HAP-1 (cell line): ENCODE data around the gene CALY.

ENCODE experiments used
- DNase-seq, 2 experiments: peaks; one replicate each; pipeline ENCODE4 v3.0.0-alpha.2; 2016 to 2020; ENCODE audit warnings: low spot score in 2 of 2
- H3K27me3 ChIP-seq: fragments of 250-450 bp; sonication (Bioruptor Pico); 2 replicates; pipeline ENCODE4 v1.5.1; 2020; ENCODE audit warnings: low read depth, mild to moderate bottlenecking, moderate library complexity
- H3K36me3 ChIP-seq: fragments of 250-450 bp; sonication (Bioruptor Pico); replicated peaks from 2 replicates; pipeline ENCODE4 v1.5.1; 2020; ENCODE audit warnings: mild to moderate bottlenecking
- H3K4me1 ChIP-seq: fragments of 250-450 bp; sonication (Bioruptor Pico); 2 replicates; pipeline ENCODE4 v1.5.1; 2020; ENCODE audit warnings: mild to moderate bottlenecking
- H3K4me3 ChIP-seq: fragments of 250-450 bp; sonication (Bioruptor Pico); 2 replicates; pipeline ENCODE4 v1.5.1; 2020; ENCODE audit warnings: mild to moderate bottlenecking, moderate library complexity
- H3K9me3 ChIP-seq: fragments of 250-450 bp; sonication (Bioruptor Pico); 2 replicates; pipeline ENCODE4 v1.5.1; 2020; ENCODE audit warnings: mild to moderate bottlenecking, moderate library complexity
- in situ Hi-C: fragments of 300-500 bp; cut with MboI; formaldehyde crosslinking; loops from 3 replicates; pipeline ENCODE4 v1.14.3; 2020; ENCODE audit warnings: low sequenced_read_pairs, inconsistent platforms, mixed read lengths

The CALY gene

DNA sequence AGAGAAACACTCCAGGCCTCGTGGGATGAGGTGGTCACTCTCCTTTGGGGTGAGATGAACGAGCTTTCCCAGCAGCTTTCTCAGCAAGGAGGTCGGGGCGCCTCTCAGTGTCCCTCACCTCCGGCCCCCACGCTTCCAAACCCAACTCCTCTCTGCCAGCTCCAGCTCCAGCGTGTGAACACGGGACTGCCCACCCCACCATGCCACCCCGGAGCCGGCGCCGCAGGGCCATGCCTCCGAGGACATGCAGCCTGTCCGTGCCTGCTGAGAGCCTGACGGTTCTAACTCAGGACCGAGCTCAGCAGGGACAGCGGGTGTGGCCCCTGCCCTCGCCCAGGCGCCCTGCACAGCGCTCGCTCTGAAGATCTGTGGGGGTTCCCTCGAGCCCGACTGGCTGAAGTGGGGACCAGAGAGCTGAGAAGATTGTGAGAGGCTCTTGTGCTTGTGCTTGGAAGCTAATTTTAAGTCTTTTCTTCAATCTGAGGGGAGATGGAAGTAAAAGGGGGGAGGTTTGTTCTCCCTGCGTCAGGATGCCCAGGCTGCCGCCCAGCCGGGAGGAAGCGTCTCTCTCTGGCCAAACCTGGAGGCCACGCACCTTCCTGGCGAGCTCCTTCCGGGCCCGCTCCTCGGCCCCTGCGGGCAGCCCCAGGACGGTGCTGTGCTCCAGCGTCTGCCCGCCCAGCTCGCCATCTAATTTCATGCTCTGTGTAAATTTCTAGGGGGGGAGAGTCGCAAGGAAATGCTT is 54.9 kb downstream of the CALY start:
- Histone ChIP-seq H3K27me3 (no peaks in the 10 kb centered on the region), H3K36me3 (peaks cover 54% of the 10 kb centered on the region), H3K4me3 (no peak overlapping the region), H3K4me1 (no peaks in the 10 kb centered on the region), H3K9me3 (no peaks in the 10 kb centered on the region)
- in situ Hi-C loops, result no loop called here
- DNase-seq, result no peak

DNA sequence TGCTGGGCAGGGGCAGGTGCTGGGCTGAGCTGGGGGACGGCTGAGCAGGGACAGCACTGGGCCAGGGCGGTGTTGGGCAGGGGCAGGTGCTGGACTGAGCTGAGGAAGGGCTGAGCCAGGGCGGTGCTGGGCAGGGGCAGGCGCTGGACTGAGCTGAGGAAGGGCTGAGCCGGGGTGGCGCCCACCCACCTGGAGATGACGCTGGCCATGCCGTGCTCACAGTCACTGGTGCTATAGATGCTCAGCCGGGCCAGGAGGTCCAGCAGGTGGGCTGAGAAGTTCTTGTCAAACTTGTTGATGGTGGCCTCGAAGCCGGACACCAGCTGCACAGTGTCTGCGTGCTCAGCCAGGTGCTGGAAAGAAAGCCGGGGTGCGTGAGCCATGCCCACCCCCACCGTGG is 55.6 kb downstream of the CALY start:
- in situ Hi-C loops, result no loop called here
- H3K36me3 ChIP-seq, result peaks cover 50% of the 10 kb centered on the region
- H3K9me3 ChIP-seq, result no peaks in the 10 kb centered on the region
- no peaks in the 10 kb centered on the region for H3K27me3 ChIP-seq
- no peak overlapping the region for H3K4me3 ChIP-seq
- H3K4me1 ChIP-seq, result no peaks in the 10 kb centered on the region
- no peak for DNase-seq

DNA sequence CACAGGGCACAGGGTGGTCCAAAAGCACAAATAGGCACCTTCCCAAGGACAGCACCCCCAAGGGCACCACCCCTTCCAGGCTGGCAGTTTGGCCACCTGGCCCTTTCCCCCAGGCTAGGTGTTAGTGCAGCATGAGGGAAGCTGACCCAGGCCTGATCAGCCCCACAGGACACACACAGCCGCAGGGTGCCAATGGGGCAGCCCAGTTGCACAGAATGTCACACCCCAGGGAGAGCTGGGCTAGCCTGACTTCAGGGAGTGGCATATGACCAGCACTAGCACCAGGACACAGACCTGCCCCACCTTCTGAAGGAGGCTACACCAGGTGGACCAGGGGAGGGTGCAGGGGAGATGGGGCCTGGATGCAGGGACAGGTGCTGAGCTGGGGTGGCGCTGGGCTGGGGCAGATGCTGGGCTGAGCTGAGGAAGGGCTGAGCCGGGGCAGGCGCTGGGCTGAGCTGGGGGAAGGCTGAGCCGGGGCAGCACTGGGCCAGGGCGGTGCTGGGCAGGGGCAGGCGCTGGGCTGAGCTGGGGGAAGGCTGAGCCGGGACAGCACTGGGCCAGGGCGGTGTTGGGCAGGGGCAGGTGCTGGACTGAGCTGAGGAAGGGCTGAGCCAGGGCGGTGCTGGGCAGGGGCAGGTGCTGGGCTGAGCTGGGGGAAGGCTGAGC is 56.2 kb downstream of the CALY start:
- in situ Hi-C loops, result no loop called here
- H3K36me3 ChIP-seq, result peaks cover 47% of the 10 kb centered on the region
- no peak for DNase-seq
- H3K27me3 ChIP-seq, result no peaks in the 10 kb centered on the region
- H3K9me3 ChIP-seq, result no peaks in the 10 kb centered on the region
- no peak overlapping the region for H3K4me3 ChIP-seq
- H3K4me1 ChIP-seq, result no peaks in the 10 kb centered on the region

DNA sequence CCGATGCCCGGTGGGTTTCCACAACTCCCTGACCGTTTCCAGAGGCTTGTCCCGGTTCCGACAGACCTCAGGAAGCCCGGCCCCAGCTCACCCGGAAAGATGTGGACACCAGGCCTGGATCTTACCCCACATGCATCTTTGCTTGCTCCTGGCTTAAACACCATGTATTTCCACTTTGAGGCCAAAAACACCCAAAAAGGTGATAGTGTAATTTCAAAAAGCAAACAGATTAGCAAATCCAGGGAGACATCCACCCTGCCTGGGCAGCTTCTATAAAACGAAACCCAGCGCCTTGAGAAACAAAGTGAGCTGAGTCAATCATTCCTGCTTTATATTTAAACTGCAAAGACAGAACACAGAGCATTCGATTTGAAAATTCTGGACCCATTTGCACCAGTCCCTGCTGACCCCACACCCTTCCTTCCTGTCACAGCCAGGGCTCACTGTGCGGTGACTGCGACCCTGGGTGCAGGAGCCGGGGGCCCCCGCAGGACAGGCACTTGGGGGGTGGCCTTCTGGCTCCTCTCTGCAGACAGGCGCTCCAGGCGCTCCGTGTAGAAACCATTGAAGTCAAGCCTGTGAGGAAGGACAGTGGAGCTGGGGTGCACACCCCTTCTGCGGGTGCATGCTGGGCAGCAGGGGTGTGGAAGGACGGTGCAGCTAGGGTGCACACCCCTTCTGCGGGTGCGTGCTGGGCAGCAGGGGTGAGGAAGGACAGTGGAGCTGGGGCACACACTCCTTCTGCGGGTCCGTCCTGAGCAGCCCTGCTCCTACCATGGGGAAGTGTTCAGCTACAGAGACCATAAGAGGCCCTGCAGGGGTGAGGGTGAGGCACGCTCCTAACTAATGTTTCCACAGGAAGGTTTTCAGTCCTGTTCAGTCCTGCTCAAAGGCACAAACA is 57.1 kb downstream of the CALY start:
- H3K36me3 ChIP-seq, result peaks cover 37% of the 10 kb centered on the region
- in situ Hi-C loops, result no loop called here
- H3K4me3 ChIP-seq, result no peak overlapping the region
- DNase-seq, result no peak
- H3K9me3 ChIP-seq, result no peaks in the 10 kb centered on the region
- H3K27me3 ChIP-seq, result no peaks in the 10 kb centered on the region
- no peaks in the 10 kb centered on the region for H3K4me1 ChIP-seq

DNA sequence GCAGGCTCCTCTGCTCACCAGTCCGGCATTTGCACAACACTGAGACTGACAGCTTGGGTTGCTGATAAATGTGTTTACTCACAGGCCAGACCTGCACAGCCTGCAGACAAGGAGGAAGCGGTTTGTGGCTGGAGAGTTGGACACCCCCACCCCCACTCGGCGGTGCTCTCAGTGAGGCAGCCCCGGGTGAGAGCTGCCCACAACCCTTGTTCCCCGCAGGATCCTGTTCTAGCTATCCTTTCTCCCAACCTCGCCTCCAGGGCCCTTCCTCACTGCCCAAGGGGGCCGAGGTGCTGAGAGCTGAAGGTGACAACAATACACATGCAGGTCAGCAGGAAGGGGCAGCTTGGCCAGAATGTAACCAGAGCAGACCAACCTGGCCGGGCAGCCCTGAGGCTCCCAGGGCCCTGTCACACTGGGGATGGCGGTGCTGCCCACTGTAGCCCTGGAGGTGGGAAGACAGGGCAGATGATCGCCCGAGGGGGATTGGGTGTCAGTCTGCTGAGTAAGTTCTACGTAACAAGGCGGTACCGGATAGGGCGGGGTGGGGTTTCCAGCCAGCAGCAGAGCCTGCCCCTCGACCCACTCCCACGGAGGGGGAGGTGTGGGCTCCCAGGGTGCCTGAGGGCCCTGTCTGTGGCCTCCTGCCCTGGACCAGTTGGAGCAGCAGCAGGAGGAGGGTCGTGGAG is 58.0 kb downstream of the CALY start:
- H3K27me3 ChIP-seq, result no peaks in the 10 kb centered on the region
- peaks cover 29% of the 10 kb centered on the region for H3K36me3 ChIP-seq
- no peaks in the 10 kb centered on the region for H3K9me3 ChIP-seq
- H3K4me1 ChIP-seq, result no peaks in the 10 kb centered on the region
- H3K4me3 ChIP-seq, result no peak overlapping the region
- in situ Hi-C loops, result no loop called here
- DNase-seq, result no peak

DNA sequence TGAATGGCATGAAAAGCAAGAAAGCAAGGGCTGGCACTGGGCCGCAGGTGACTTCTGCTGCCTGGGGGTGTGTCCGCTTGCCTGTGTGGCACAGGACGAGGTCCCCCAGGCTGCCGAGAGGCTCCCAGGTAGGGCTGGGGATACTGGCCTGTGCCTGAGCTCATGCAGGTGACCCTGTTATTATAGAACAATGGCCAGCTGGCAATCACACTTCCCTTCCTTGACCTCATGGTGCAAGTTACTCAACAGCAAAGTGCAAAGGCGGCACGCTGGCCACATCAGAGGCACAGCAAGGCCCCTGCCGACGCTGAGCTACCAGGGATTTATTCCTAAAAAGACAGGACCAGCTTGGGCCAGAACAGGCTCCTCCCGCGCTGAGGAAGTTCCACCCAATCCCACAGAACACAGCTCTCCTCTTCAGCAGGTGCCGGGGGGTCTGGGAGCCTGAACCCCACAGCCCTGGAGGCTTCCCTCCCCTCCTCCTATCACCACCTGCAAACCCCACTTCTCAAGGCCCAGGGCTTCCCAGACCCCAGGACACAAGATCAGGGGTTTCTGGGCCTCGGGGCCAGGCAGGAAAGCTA is 58.6 kb downstream of the CALY start:
- in situ Hi-C loops, result no loop called here
- H3K27me3 ChIP-seq, result no peaks in the 10 kb centered on the region
- peaks cover 25% of the 10 kb centered on the region for H3K36me3 ChIP-seq
- no peaks in the 10 kb centered on the region for H3K4me1 ChIP-seq
- H3K4me3 ChIP-seq, result no peak overlapping the region
- no peaks in the 10 kb centered on the region for H3K9me3 ChIP-seq
- no peak for DNase-seq

DNA sequence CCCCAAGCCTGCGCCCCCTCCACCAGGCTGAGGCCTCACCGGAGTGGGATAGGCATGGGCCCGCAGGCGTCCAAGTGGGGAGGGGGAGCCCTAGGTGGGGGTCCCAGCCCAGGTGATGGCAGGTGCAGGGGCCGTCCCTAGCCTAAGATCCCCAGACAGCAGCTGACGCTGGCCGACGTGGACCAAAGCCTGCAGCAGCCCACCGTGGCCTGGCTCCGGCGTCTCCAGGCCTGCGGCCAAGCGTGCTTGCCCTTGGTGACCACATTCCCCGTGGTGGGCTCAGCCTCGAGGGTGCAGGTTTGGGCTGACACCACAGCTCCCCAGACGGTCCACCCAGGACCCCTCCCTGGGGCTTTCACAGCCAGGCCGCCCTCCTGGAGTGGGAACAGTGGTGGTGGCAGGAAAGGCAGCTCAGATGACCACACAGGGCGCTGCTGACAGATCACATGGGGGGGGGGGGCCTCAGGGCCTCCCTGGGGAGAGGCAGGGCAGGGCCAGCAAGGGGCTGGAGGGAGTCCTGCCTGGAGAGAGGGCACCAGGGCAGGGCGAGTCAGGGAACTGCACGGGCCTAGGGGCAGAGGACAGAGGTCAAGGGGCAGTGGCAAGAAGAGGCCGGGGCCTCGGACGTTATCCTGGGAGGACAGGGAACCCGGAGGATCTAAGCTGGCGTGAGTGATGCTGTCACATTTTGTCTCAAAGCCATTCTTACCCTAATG is 59.3 kb downstream of the CALY start:
- H3K4me1 ChIP-seq, result no peaks in the 10 kb centered on the region
- H3K27me3 ChIP-seq, result no peaks in the 10 kb centered on the region
- in situ Hi-C loops, result no loop called here
- no peak overlapping the region for H3K4me3 ChIP-seq
- DNase-seq, result no peak
- no peaks in the 10 kb centered on the region for H3K9me3 ChIP-seq
- H3K36me3 ChIP-seq, result peaks cover 19% of the 10 kb centered on the region

DNA sequence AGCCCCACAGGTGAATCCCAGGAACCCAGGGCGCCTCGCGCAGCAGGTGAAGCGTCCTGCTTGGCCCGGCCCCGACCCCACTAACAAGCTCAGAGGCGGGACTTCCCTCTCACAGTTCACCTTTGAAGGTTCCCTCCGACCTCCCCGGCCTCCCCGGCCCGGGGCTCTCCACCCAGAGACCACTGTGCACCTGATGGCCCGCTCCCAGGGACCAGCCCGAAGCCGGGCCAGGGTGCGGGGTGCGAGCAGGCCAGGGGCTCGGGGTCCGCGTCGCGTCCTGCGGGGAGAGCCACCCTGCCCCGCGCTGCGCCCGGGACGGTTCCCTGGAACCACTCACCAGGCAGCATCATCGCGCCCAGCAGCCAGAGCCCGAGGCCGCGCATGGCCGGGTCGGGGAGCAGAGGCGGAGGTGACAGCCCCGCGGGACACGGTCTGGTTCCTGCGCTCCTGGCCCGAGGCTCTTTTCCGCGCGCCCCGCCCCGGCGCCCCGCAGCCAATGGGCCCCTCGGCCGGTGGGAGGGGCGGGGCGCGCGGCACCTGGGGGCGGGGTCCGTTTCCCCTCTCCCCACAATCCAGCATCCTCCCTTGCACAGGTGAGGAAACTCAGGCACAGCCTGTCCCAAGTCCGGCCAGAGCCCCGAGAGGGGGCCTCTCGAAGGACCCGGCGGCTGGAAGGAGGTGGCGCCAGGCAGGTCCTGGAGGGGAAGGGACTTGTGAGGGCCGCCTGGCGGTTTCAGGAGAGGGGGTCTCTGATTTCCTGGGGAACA is 60.1 kb downstream of the CALY start, which contains the start of gene ADAM8:
Gene ADAM8, minus strand, starts transcription at position 434 of the 767 bp plus-strand sequence. Its CDS starts 51 bp downstream, at position 383.
- no peaks in the 10 kb centered on the region for H3K9me3 ChIP-seq
- in situ Hi-C loops, result no loop called here

DNA sequence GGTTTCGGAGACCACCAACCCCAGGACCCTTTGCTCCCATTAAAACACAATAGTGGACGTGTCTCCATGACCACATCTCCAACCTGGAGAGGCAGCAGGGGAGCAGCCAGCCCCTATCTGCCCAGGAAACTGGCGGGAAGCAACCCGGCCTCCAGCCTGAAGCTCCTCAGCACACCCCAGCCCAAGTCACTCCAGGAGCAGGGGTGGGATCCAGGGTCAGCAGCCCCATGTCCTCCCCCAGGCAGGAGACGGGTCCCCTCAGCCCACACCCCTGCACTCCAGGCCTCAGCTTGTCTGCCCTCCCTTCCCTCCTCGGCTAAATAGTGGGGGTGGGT is 60.6 kb downstream of the CALY start:
- Histone ChIP-seq H3K4me3 (no peak overlapping the region), H3K36me3 (peaks cover 8% of the 10 kb centered on the region; the same call in 1 of the 2 replicates), H3K27me3 (no peaks in the 10 kb centered on the region), H3K4me1 (no peaks in the 10 kb centered on the region), H3K9me3 (no peaks in the 10 kb centered on the region)
- DNase-seq, result no peak
- in situ Hi-C loops, result no loop called here

More for the DNA sequence above, 60.1 kb downstream of the CALY start, which contains the start of gene ADAM8:
- DNase-seq, result no peak
- H3K27me3 ChIP-seq, result no peaks in the 10 kb centered on the region
- H3K4me3 ChIP-seq, result no peak within 1 kb of the TSS
- H3K36me3 ChIP-seq, result peaks cover 13% of the 10 kb centered on the region
- H3K4me1 ChIP-seq, result no peaks in the 10 kb centered on the region

DNA sequence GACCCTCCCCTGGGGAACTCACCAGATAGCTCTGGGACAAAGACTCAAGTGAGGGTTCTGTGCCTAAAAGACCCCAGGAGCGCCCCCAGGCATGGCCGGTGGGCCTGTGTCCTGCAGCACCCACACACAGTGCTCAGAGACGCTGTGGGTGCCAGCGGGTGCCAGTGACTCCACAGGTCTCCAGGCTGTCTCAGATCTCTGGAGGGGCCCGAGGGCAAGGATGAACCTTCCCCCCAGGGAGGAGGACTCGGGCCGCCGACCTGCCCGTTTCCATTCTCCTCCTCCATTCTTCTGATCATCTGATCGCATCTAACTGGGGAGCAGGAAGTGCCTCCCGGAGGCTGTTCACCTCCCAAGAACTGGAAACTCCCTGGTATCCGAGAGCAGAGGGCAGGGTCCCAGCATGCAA is 61.0 kb downstream of the CALY start:
- in situ Hi-C loops, result no loop called here
- DNase-seq, result no peak
- Histone ChIP-seq H3K9me3 (no peaks in the 10 kb centered on the region), H3K4me1 (no peaks in the 10 kb centered on the region), H3K36me3 (peaks cover 8% of the 10 kb centered on the region; the same call in 1 of the 2 replicates), H3K27me3 (no peaks in the 10 kb centered on the region), H3K4me3 (no peak overlapping the region)

DNA sequence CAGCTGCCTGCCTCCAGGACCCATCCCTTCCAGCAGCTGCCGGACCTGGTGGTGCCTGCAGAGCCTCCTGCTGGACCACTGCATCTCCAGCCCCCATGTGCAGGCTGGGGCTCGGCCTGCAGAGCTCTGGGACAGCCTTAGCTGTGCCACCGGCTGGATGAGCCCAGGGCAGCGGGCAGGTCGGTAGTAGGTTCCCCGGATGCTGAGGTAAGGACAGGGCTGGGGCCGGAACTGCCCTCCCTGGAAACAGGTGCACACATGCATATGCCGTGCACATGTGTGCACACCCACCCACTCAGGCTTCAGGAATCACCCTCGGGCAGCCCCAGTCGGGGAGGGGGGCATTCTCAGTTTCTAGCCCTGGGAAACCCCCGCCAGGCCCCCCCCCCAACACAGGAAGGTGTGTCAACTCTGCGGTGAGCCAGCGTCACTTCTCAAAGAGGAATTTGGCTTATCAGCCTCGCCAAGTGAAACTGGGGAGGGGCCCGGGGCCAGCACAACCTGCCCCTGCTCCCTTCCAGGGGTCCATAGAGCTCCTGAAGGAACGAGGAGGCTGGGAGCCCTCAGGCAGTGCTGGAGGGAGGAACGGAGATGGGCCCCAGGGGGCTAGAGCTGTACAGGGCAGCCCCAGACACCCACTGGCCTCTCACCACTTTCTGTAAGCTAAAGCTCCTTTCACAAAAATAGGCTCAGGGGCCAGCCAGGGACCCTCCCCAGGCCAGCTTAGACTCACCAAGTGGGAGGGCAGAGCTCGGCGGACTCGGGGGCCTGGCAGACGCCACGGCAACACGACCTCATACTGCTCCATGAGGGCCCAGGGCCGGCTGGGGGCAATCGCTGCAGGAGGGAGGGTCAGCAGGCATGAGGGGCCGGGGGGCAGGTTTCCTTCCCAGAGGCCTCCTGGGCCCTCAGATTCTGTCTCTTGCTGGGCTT is 61.7 kb downstream of the CALY start:
- no peaks in the 10 kb centered on the region for H3K9me3 ChIP-seq
- no peaks in the 10 kb centered on the region for H3K27me3 ChIP-seq
- no peak overlapping the region for H3K4me3 ChIP-seq
- no peaks in the 10 kb centered on the region for H3K4me1 ChIP-seq
- in situ Hi-C loops, result no loop called here
- DNase-seq, result no peak
- H3K36me3 ChIP-seq, result peaks cover 6% of the 10 kb centered on the region; the same call in 1 of the 2 replicates
